ENCODE data around the gene SLC7A6OS. TPM values are rescaled to one million over a fixed set of nuclear protein-coding genes. Genes with fewer than 3 reads are reported as not detected.

Gene SLC7A6OS
- total RNA-seq, 1 experiment from 2014 or later, result 24.5 TPM

GRCh38 chr16:68310437-68310773 is 341 bp downstream of the SLC7A6OS start:
- peak overlapping the region; percentile 1; the same call in 1 of the 2 replicates for H3K14ac ChIP-seq (ENCODE audit: insufficient read depth, low read length)
- no CpG with 5 or more reads among the region's 29 CpGs for WGBS (ENCODE audit: extremely low coverage, insufficient read length, low lambda C conversion rate)
- no peak overlapping the region for H4K5ac ChIP-seq (ENCODE audit: insufficient read length, low read depth, low read length)
- H2BK15ac ChIP-seq (ENCODE audit: low read depth, low read length), result no peak overlapping the region
- H3K23me2 ChIP-seq (ENCODE audit: insufficient read length, low read depth, low read length, poor library complexity, severe bottlenecking), result peaks cover 15% of the 10 kb centered on the region
- no peak overlapping the region for H2BK20ac ChIP-seq (ENCODE audit: low read depth, low read length, poor library complexity, severe bottlenecking)
- peaks cover 2% of the 10 kb centered on the region; the same call in 1 of the 2 replicates for H3K4me1 ChIP-seq (ENCODE audit: insufficient read depth, low read length)
- H3K4ac ChIP-seq (ENCODE audit: low read depth, low read length), result no peak overlapping the region
- H3K23ac ChIP-seq (ENCODE audit: insufficient read length, low read depth, low read length), result no peak overlapping the region
- Mint-ChIP-seq H3K27ac (peak overlapping the region; percentile 98 to 99 (median 98); a peak in 6 of 7 replicates), H3K27me3 (ENCODE audit: low read depth) (no peaks in the 10 kb centered on the region), H3K4me1 (peaks cover 12 to 16% of the 10 kb centered on the region in 2 experiments), H3K4me3 (peak overlapping the region; percentile 94 to 98), H3K36me3 (ENCODE audit: insufficient read depth in 1 of 3, low read depth in 3 of 3) (peaks cover 9 to 36% (median 34%) of the 10 kb centered on the region in 3 experiments; a peak in 6 of 7 replicates), H3K9me3 (no peaks in the 10 kb centered on the region)
- no peak overlapping the region for H2BK120ac ChIP-seq (ENCODE audit: low read depth, low read length, poor library complexity, severe bottlenecking)
- H3K79me2 ChIP-seq (ENCODE audit: insufficient read depth, low read length), result peaks cover 2% of the 10 kb centered on the region; the same call in 1 of the 2 replicates
- H4K91ac ChIP-seq (ENCODE audit: insufficient read length, low read depth, low read length), result no peak overlapping the region
- peak overlapping the region; percentile 98 for H3K4me2 ChIP-seq (ENCODE audit: insufficient read depth, insufficient read length, low read length)
- H3K27ac ChIP-seq (ENCODE audit: insufficient read length, low read depth, low read length), result no peak overlapping the region
- no peak overlapping the region for H2AK5ac ChIP-seq (ENCODE audit: insufficient read length, low read length)
- H3K79me1 ChIP-seq (ENCODE audit: insufficient read depth, low read depth, low read length, poor library complexity, severe bottlenecking), result no peaks in the 10 kb centered on the region
- no peak for DNase-seq
- peak overlapping the region; percentile 68 for H3K9ac ChIP-seq (ENCODE audit: extremely low read depth, insufficient read length, low read length)
- peak overlapping the region; percentile 5 for H3K18ac ChIP-seq (ENCODE audit: insufficient read length, low read depth, low read length)
- H3K9me3 ChIP-seq (ENCODE audit: control insufficient read depth, low read depth, low read length), result no peaks in the 10 kb centered on the region
- no peaks in the 10 kb centered on the region for H3K27me3 ChIP-seq (ENCODE audit: insufficient read depth, low read length)
- no peak overlapping the region for H2BK12ac ChIP-seq (ENCODE audit: insufficient read length, low read depth, low read length)
- no peak overlapping the region for H2AFZ ChIP-seq (ENCODE audit: low read length)
- no peak overlapping the region for H3T11ph ChIP-seq (ENCODE audit: low read length)
- no peak overlapping the region for H4K8ac ChIP-seq (replicated peaks; ENCODE audit: insufficient read length, low read depth, low read length)
- TF ChIP-seq, protein P1, sequence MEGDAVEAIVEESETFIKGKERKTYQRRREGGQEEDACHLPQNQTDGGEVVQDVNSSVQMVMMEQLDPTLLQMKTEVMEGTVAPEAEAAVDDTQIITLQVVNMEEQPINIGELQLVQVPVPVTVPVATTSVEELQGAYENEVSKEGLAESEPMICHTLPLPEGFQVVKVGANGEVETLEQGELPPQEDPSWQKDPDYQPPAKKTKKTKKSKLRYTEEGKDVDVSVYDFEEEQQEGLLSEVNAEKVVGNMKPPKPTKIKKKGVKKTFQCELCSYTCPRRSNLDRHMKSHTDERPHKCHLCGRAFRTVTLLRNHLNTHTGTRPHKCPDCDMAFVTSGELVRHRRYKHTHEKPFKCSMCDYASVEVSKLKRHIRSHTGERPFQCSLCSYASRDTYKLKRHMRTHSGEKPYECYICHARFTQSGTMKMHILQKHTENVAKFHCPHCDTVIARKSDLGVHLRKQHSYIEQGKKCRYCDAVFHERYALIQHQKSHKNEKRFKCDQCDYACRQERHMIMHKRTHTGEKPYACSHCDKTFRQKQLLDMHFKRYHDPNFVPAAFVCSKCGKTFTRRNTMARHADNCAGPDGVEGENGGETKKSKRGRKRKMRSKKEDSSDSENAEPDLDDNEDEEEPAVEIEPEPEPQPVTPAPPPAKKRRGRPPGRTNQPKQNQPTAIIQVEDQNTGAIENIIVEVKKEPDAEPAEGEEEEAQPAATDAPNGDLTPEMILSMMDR (conservative IDR thresholded peaks at IDR 0.05), result no peak
- no peak overlapping the region for H2BK5ac ChIP-seq (ENCODE audit: insufficient read length, low read length)
- no peak overlapping the region for H3K56ac ChIP-seq (ENCODE audit: insufficient read length, low read depth, low read length)
- H4K20me1 ChIP-seq (ENCODE audit: control insufficient read depth, insufficient read depth, insufficient read length), result no peaks in the 10 kb centered on the region
